ENCODE data around the gene PPM1K.
A peak's percentile ranks its signal among the peaks of the same experiment; 100 is the strongest.

The PPM1K gene

DNA sequence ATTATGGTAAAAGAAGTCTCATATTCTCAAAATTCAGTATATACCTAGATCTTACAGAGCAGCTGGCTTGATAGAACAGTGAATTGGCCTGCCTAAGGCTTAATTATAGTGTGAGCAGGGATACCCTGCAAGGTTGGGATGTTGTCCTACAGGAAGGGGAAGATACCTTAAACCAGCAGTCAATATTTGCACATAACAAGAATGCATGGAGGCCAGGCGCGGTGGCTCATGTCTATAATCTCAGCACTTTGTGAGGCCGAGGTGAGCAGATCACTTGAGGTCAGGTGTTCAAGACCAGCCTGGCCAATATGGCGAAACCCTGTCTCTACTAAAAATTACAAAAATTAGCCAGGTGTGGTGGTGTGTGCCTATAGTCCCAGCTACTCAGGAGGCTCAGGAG lies 67.2 kb downstream of the PPM1K start:
- no peak for DNase-seq (ENCODE audit: low read depth in 2 of 2)

DNA sequence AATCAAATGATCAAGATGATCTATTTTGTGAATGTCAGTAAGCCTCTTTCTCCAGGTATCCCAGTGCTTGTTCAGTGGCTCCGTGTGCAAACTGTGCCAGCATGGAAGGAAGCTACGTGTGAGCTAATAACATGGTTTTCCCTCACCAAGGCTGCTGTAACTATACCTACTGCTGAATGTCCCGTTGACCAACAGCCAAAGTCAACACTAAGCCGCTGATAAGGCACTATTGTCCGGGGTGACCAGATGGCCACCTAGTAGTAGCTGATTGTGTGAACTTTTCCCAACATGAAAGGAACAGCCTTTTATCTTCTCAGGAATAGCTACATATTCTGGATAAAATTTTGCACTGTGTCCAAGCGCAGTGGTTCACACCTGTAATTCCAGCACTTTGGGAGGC lies 68.0 kb downstream of the PPM1K start:
- no peak for DNase-seq (ENCODE audit: low read depth in 2 of 2)

DNA sequence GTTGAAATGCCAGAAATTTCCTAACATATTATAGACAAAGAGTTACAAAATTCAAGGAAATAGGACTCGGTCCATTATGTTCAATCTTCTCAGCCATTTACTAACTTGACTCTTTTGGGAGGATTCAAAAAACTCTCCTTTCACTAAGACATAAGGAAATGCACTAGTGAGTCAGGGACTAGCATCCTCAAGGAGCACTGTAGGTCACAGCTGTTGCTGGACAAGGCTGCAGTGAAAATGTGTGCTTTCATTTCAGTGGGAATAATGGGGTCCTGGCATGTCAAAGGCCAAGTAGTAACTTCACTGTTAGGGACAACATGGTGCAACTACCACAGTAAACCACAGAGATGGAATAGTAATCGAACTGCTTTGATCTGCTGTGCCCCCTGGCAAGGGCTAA lies 69.0 kb downstream of the PPM1K start:
- DNase-seq (ENCODE audit: low read depth in 2 of 2): no peak

DNA sequence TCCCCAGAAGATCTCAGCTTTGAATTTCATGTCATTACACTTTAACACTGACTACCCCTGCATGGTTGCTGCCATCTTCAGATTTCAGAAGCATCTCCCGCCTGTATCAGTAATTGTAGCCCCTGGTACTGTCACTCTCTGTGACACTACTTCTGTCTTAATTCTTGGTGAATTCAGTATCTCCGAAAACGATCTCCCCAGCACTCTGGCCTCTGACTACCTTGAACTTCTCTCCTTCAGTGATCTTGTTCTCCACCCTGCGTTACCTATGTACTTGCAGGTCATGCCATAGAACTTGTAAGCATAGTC lies 72.2 kb downstream of the PPM1K start:
- no peak for DNase-seq (ENCODE audit: low read depth in 2 of 2)

DNA sequence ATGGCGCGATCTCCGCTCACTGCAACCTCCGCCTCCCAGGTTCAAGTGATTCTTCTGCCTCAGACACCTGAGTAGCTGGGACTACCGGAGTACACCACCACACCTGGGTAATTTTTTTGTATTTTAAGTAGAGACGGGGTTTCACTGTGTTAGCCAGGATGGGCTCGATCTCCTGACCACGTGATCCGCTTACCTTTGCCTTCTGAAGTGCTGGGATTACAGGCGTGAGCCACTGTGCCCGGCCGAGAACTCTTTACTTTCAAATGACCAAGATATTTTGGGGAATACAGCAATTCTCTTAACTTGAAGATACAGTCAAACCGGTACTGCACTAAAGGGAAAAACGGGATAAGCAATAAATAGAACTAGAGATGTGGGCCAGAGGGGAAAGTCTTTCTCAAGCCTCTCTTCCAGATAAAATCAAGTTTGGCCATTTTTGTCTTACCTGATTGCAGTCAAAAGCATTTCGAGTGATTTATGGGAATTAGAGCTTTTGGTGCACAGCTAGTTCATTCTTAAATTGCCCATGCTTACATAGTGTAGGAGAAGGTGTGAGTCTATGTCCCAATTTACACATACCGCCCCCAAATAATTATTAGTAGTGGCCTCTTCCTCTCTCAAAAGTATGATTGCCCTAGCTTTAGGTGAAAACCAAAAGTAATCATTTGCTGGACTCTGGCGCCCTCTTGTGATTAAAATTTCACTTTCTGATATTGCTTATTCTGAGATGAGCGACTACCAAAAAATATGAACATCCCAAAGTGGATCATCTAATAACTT lies 72.7 kb downstream of the PPM1K start:
- DNase-seq (ENCODE audit: low read depth in 2 of 2): peak in 1 of 2 donors; percentile 48

DNA sequence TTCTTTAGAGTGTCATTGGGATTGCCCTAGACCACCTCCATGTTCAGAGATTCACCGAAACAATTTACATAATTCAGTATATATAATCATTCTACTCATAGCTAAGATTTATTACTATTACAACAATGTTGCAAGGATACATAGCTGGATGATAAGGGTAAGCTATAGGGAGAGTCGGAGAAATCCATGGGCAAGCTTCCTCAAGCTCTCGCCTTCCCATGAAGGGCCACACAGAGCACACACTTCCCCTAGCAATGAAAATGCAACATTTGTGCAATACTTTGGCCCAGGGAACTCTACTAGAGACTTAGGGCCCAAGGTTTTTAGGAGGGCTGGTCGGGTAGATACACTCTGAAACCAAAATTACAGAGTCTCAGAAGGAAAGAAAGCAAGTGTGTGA lies 76.2 kb downstream of the PPM1K start:
- no peak for DNase-seq (ENCODE audit: low read depth in 2 of 2)
